A673 (cell line): ENCODE measurements around the gene GLDC.

Experiments
- CTCF ChIP-seq: fragments of 300-800, 200-600 bp; sonication (generic); conservative IDR thresholded peaks from 2 replicates; pipeline ENCODE4 v1.5.1; 2017; ENCODE audit warnings: low read depth, mild to moderate bottlenecking, antibody characterized with exemption, low read length, moderate library complexity, mixed read lengths
- EZH2 ChIP-seq: fragments of 200-600 bp; sonication (generic); IDR thresholded peaks from 2 replicates; pipeline ENCODE4 v1.6.1; 2017; ENCODE audit warnings: borderline replicate concordance, low read depth, mild to moderate bottlenecking, mixed read lengths, antibody characterized with exemption, low read length; ENCODE audit not compliant: poor library complexity, severe bottlenecking

- no peak for TF ChIP-seq CTCF
- no peak for TF ChIP-seq EZH2
Measured at GRCh38 chr9:6553866-6554265, 91.7 kb downstream of the GLDC start.
